GM12878 (cell line): ENCODE data around the gene CISD2. TPM values are rescaled to one million over a fixed set of nuclear protein-coding genes. Genes with fewer than 3 reads are reported as not detected.
"Not testable (repeated sequence)": the region's sequence is repeated elsewhere in the genome, so short reads cannot be mapped to it uniquely, and the experiment has no call there.

Experiments
- ATAC-seq: fragments of 200-7000 bp; cut with Tn5 transposase; 3 replicates; pipeline ENCODE4 v1.9.1; 2020; ENCODE audit warnings: mild to moderate bottlenecking, moderate library complexity
- BruUV-seq: library from RNA; stranded (reverse); fragments of 400-500 nt; replicated peaks from 2 replicates; lab custom pipeline; 2021; lab: Mats Ljungman, UMichigan
- CTCF ChIA-PET: fragments of 300-600 bp; sonication (Branson Sonifier 250); formaldehyde crosslinking; extraction: SDS; loops from one replicate; lab custom pipeline; 2021; ENCODE audit warnings: inconsistent platforms; lab: Yijun Ruan, JAX
- POLR2A ChIA-PET: fragments of 350-600 bp; formaldehyde crosslinking; extraction: SDS; loops from one replicate; lab custom pipeline; 2021; ENCODE audit warnings: inconsistent platforms; lab: Charles Lee
- RAD21 ChIA-PET: fragments of 300-600 bp; sonication (Branson Sonifier 250); formaldehyde crosslinking; loops from one replicate; lab custom pipeline; 2023; ENCODE audit warnings: antibody characterized with exemption; ENCODE audit not compliant: unreplicated experiment; lab: Charles Lee
- SMC1A ChIA-PET: fragments of 300-600 bp; sonication (Branson Sonifier 250); formaldehyde crosslinking; loops from one replicate; lab custom pipeline; 2023; ENCODE audit not compliant: unreplicated experiment, uncharacterized antibody; lab: Charles Lee
- DNase-seq: peaks from one replicate; pipeline ENCODE4 v3.0.0-alpha.2; 2011; ENCODE audit warnings: low read depth, low spot score
- FAIRE-seq: peaks from 3 replicates; lab custom pipeline; 2011; peaks lifted over from hg19 to GRCh38; lab: Jason Lieb, UNC
- H2AFZ ChIP-seq: 2 replicates; pipeline ENCODE4 v1.6.0; 2011; ENCODE audit warnings: low read depth, low read length, control low read depth; ENCODE audit not compliant: control insufficient read depth
- H3K27ac ChIP-seq: 2 replicates; pipeline ENCODE4 v1.5.1; 2011; ENCODE audit warnings: control low read depth; ENCODE audit not compliant: control insufficient read depth, insufficient read depth
- H3K27me3 ChIP-seq, 2 experiments: replicated peaks in 1 of 2; 2 replicates each; pipeline versions ENCODE4 v1.6.0 to v1.6.1; 2011; ENCODE audit warnings: low read length in 1 of 2; ENCODE audit not compliant: control insufficient read depth in 2 of 2, insufficient read depth in 2 of 2
- H3K36me3 ChIP-seq, 2 experiments: 2 replicates each; pipeline ENCODE4 v1.5.1; 2011; ENCODE audit warnings: low read length in 1 of 2; ENCODE audit not compliant: control insufficient read depth in 2 of 2, insufficient read depth in 2 of 2
- H3K4me1 ChIP-seq: 2 replicates; pipeline ENCODE4 v1.6.1; 2011; ENCODE audit warnings: mild to moderate bottlenecking, low read length, moderate library complexity, mixed read lengths; ENCODE audit not compliant: control insufficient read depth, insufficient read depth
- H3K4me2 ChIP-seq: 2 replicates; pipeline ENCODE4 v1.6.0; 2011; ENCODE audit warnings: control low read depth; ENCODE audit not compliant: control insufficient read depth, insufficient read depth
- H3K4me3 ChIP-seq: fragments of 200-600 bp; sonication (generic); 2 replicates; pipeline ENCODE4 v1.5.1; 2016
- H3K79me2 ChIP-seq: 2 replicates; pipeline ENCODE4 v1.6.0; 2011; ENCODE audit warnings: low read length; ENCODE audit not compliant: control insufficient read depth, insufficient read depth
- H3K9ac ChIP-seq: 2 replicates; pipeline ENCODE4 v1.8.0; 2011; ENCODE audit warnings: low read length, control low read depth, mixed read lengths; ENCODE audit not compliant: control insufficient read depth, insufficient read depth
- H3K9me3 ChIP-seq: replicated peaks from 3 replicates; pipeline ENCODE4 v1.5.1; 2011; ENCODE audit warnings: mild to moderate bottlenecking, low read length; ENCODE audit not compliant: control insufficient read depth, insufficient read depth
- H4K20me1 ChIP-seq: 2 replicates; pipeline ENCODE4 v1.6.0; 2011; ENCODE audit not compliant: control insufficient read depth, insufficient read depth
- WGBS: methylation state at CpG from one replicate; pipeline ENCODE4 v1.1.6; 2016; ENCODE audit warnings: low lambda C conversion rate; ENCODE audit not compliant: insufficient replicate concordance, insufficient coverage; ENCODE audit errors: missing lambda C conversion rate; 5-methylcytosine and 5-hydroxymethylcytosine counted together
- in situ Hi-C: fragments of 300-500 bp; cut with MboI; formaldehyde crosslinking; loops from 9 replicates; pipeline ENCODE4 v1.14.3; 2018; ENCODE audit warnings: mixed read lengths
- intact Hi-C: fragments of 100-400 bp; cut with micrococcal nuclease; formaldehyde crosslinking; loops from one replicate; pipeline ENCODE4 v1.14.2; 2022; ENCODE audit not compliant: unreplicated experiment
- polyA plus RNA-seq, 11 experiments: library from polyadenylated mRNA; depleted of rRNA in 4 of 11; unstranded in 6 of 11; stranded (reverse) in 5 of 11; fragments of >200 nt; fragmentation: Nextera tagmentation in 4 of 11; fragmentation: Illumina TruSeq in 1 of 11; extraction: Ambion mirVana in 4 of 11; extraction: Trizol in 1 of 11; gene quantifications; 1 replicate in 1 of 11; 2 replicates in 10 of 11; pipeline versions ENCODE4 v1.2.1 to v1.2.3, GENCODE V29; 2011 to 2016; ENCODE audit warnings: inconsistent platforms in 2 of 11, missing spikeins in 2 of 11, low read depth in 1 of 11
- small RNA-seq: library from RNA; depleted of rRNA; stranded (forward); fragments of <200 nt; gene quantifications from one replicate; pipeline ENCODE3, GENCODE V24; 2014
- total RNA-seq, 4 experiments: library from RNA; depleted of rRNA in 3 of 4; stranded (reverse); fragments of >200 nt in 3 of 4; fragmentation: Illumina TruSeq in 1 of 4; extraction: Trizol in 1 of 4; gene quantifications; 2 replicates each; pipeline versions ENCODE4 v1.2.1 to v1.2.3, GENCODE V29; 2013 to 2021

CISD2 gene
- total and polyA plus RNA-seq, 10 of the 15 experiments (the other 5 are each of a cell fraction or from before 2014, with no cell fraction given), result 29.5 to 132 (median 38.9) TPM

- H3K9ac ChIP-seq, POLR2A ChIA-PET, H3K4me2 ChIP-seq, H3K79me2 ChIP-seq, RAD21 ChIA-PET, ATAC-seq, DNase-seq, H3K4me3 ChIP-seq, H3K36me3 ChIP-seq, intact Hi-C loops, H3K9me3 ChIP-seq, SMC1A ChIA-PET, H3K4me1 ChIP-seq, H3K27ac ChIP-seq, H2AFZ ChIP-seq, H4K20me1 ChIP-seq, in situ Hi-C loops, FAIRE-seq, BruUV-seq, H3K27me3 ChIP-seq: not testable (repeated sequence)
- CTCF ChIA-PET, result interaction anchor here (0.6 kb wide), 1 partner anchor 1226 kb away, joined by 8 read pairs; no protein-coding TSS in a partner anchor
- WGBS, result 69% methylated on average over 2 of the region's 2 CpGs
These were observed 69.3 kb downstream of the CISD2 start for GRCh38 chr4:102938063-102938462.

Small RNAs within 50 kb of the gene (small RNA-seq; reads per million reads assigned to genes)
- not detected for gene RNU7-151P

Other genes with a start within 250 kb of the CISD2 start
- 18.6 and 24.3 TPM in 2 replicates for gene MANBA, start 108.0 kb upstream of the CISD2 start, total RNA-seq (2014; rRNA removed)
- 18.2 and 19.0 TPM in 2 replicates for gene MANBA, start 108.0 kb upstream of the CISD2 start, total RNA-seq (2014; rRNA removed; fragmentation: Illumina TruSeq; extraction: Trizol)
- gene MANBA, start 108.0 kb upstream of the CISD2 start, total RNA-seq (2021), result 13.6 and 13.8 TPM in 2 replicates
- gene MANBA, start 108.0 kb upstream of the CISD2 start, polyA plus RNA-seq (2011; rRNA removed), result 14.7 and 15.6 TPM in 2 replicates
- 12.1 and 16.9 TPM in 2 replicates for gene MANBA, start 108.0 kb upstream of the CISD2 start, polyA plus RNA-seq (2014; fragmentation: Illumina TruSeq; extraction: Trizol)
- gene MANBA, start 108.0 kb upstream of the CISD2 start, polyA plus RNA-seq (2014; fragmentation: Nextera tagmentation; extraction: Ambion mirVana), result 1 to 10 TPM; 3.8 to 6.9 TPM
- gene MANBA, start 108.0 kb upstream of the CISD2 start, polyA plus RNA-seq (2014; rRNA removed), result 8.5 and 10.4 TPM in 2 replicates
- gene MANBA, start 108.0 kb upstream of the CISD2 start, polyA plus RNA-seq (2016; fragmentation: Nextera tagmentation; extraction: Ambion mirVana), result 10 to 100 TPM; 11.9 to 13.0 TPM
- gene UBE2D3, start 41.4 kb upstream of the CISD2 start, total RNA-seq (2014; rRNA removed), result 496 and 526 TPM in 2 replicates
- 304 and 308 TPM in 2 replicates for gene UBE2D3, start 41.4 kb upstream of the CISD2 start, total RNA-seq (2014; rRNA removed; fragmentation: Illumina TruSeq; extraction: Trizol)
- gene UBE2D3, start 41.4 kb upstream of the CISD2 start, total RNA-seq (2021), result 284 and 293 TPM in 2 replicates
- 572 and 603 TPM in 2 replicates for gene UBE2D3, start 41.4 kb upstream of the CISD2 start, polyA plus RNA-seq (2011; rRNA removed)
- gene UBE2D3, start 41.4 kb upstream of the CISD2 start, polyA plus RNA-seq (2014; fragmentation: Illumina TruSeq; extraction: Trizol), result 532 and 673 TPM in 2 replicates
- 100 to 1,000 TPM; 162 to 186 TPM for gene UBE2D3, start 41.4 kb upstream of the CISD2 start, polyA plus RNA-seq (2014; fragmentation: Nextera tagmentation; extraction: Ambion mirVana)
- 329 and 344 TPM in 2 replicates for gene UBE2D3, start 41.4 kb upstream of the CISD2 start, polyA plus RNA-seq (2014; rRNA removed)
- gene UBE2D3, start 41.4 kb upstream of the CISD2 start, polyA plus RNA-seq (2016; fragmentation: Nextera tagmentation; extraction: Ambion mirVana), result 100 to 1,000 TPM; 460 to 472 TPM
- 1.2 and 2.5 TPM in 2 replicates for gene SLC9B1, start 150.7 kb downstream of the CISD2 start, total RNA-seq (2014; rRNA removed)
- gene SLC9B1, start 150.7 kb downstream of the CISD2 start, total RNA-seq (2014; rRNA removed; fragmentation: Illumina TruSeq; extraction: Trizol), result 1.5 and 1.9 TPM in 2 replicates
- 1.0 and 2.2 TPM in 2 replicates for gene SLC9B1, start 150.7 kb downstream of the CISD2 start, total RNA-seq (2021)
- gene SLC9B1, start 150.7 kb downstream of the CISD2 start, polyA plus RNA-seq (2011; rRNA removed), result 3.5 and 4.7 TPM in 2 replicates
- gene SLC9B1, start 150.7 kb downstream of the CISD2 start, polyA plus RNA-seq (2014; fragmentation: Illumina TruSeq; extraction: Trizol), result 1.1 and 2.6 TPM in 2 replicates
- 1 to 10 TPM; 1.9 to 2.1 TPM for gene SLC9B1, start 150.7 kb downstream of the CISD2 start, polyA plus RNA-seq (2014; fragmentation: Nextera tagmentation; extraction: Ambion mirVana)
- gene SLC9B1, start 150.7 kb downstream of the CISD2 start, polyA plus RNA-seq (2014; rRNA removed), result 1.2 and 2.5 TPM in 2 replicates
- gene SLC9B1, start 150.7 kb downstream of the CISD2 start, polyA plus RNA-seq (2016; fragmentation: Nextera tagmentation; extraction: Ambion mirVana), result 1 to 10 TPM; 1.6 to 1.8 TPM
- 25.0 and 27.6 TPM in 2 replicates for gene SLC9B2, start 207.8 kb downstream of the CISD2 start, total RNA-seq (2014; rRNA removed)
- 25.2 and 26.7 TPM in 2 replicates for gene SLC9B2, start 207.8 kb downstream of the CISD2 start, total RNA-seq (2014; rRNA removed; fragmentation: Illumina TruSeq; extraction: Trizol)
- 25.7 TPM in 2 replicates for gene SLC9B2, start 207.8 kb downstream of the CISD2 start, total RNA-seq (2021)
- 15.8 and 20.4 TPM in 2 replicates for gene SLC9B2, start 207.8 kb downstream of the CISD2 start, polyA plus RNA-seq (2011; rRNA removed)
- 27.7 and 35.1 TPM in 2 replicates for gene SLC9B2, start 207.8 kb downstream of the CISD2 start, polyA plus RNA-seq (2014; fragmentation: Illumina TruSeq; extraction: Trizol)
- 10 to 100 TPM in 1 of 2 experiments, 1 to 10 TPM in 1; 8.9 to 10.7 TPM for gene SLC9B2, start 207.8 kb downstream of the CISD2 start, polyA plus RNA-seq (2014; fragmentation: Nextera tagmentation; extraction: Ambion mirVana)
- gene SLC9B2, start 207.8 kb downstream of the CISD2 start, polyA plus RNA-seq (2014; rRNA removed), result 22.3 and 24.5 TPM in 2 replicates
- gene SLC9B2, start 207.8 kb downstream of the CISD2 start, polyA plus RNA-seq (2016; fragmentation: Nextera tagmentation; extraction: Ambion mirVana), result 10 to 100 TPM; 30.6 to 32.5 TPM
- 26.4 and 31.3 TPM in 2 replicates for gene BDH2, start 230.8 kb downstream of the CISD2 start, total RNA-seq (2014; rRNA removed)
- gene BDH2, start 230.8 kb downstream of the CISD2 start, total RNA-seq (2014; rRNA removed; fragmentation: Illumina TruSeq; extraction: Trizol), result 31.3 and 33.9 TPM in 2 replicates
- gene BDH2, start 230.8 kb downstream of the CISD2 start, total RNA-seq (2021), result 19.7 and 20.9 TPM in 2 replicates
- gene BDH2, start 230.8 kb downstream of the CISD2 start, polyA plus RNA-seq (2011; rRNA removed), result 39.4 and 54.3 TPM in 2 replicates
- 25.9 and 29.5 TPM in 2 replicates for gene BDH2, start 230.8 kb downstream of the CISD2 start, polyA plus RNA-seq (2014; fragmentation: Illumina TruSeq; extraction: Trizol)
- gene BDH2, start 230.8 kb downstream of the CISD2 start, polyA plus RNA-seq (2014; fragmentation: Nextera tagmentation; extraction: Ambion mirVana), result 10 to 100 TPM; 41.0 to 47.3 TPM
- gene BDH2, start 230.8 kb downstream of the CISD2 start, polyA plus RNA-seq (2014; rRNA removed), result 27.0 and 34.2 TPM in 2 replicates
- 10 to 100 TPM; 33.0 to 33.1 TPM for gene BDH2, start 230.8 kb downstream of the CISD2 start, polyA plus RNA-seq (2016; fragmentation: Nextera tagmentation; extraction: Ambion mirVana)